Activated CD8-positive, alpha-beta memory T cell treated with anti-CD3 and anti-CD28 coated beads for 48 hours (primary cell): Measurements from ENCODE around the gene FBXO11.
"Not testable (repeated sequence)": the region's sequence is repeated elsewhere in the genome, so short reads cannot be mapped to it uniquely, and the experiment has no call there.

Experiments used
- DNase-seq, 3 experiments: peaks; one replicate each; pipeline ENCODE4 v3.0.0-alpha.2; 2020; ENCODE audit warnings: low read depth in 2 of 3, low spot score in 2 of 3

Gene FBXO11

DNA sequence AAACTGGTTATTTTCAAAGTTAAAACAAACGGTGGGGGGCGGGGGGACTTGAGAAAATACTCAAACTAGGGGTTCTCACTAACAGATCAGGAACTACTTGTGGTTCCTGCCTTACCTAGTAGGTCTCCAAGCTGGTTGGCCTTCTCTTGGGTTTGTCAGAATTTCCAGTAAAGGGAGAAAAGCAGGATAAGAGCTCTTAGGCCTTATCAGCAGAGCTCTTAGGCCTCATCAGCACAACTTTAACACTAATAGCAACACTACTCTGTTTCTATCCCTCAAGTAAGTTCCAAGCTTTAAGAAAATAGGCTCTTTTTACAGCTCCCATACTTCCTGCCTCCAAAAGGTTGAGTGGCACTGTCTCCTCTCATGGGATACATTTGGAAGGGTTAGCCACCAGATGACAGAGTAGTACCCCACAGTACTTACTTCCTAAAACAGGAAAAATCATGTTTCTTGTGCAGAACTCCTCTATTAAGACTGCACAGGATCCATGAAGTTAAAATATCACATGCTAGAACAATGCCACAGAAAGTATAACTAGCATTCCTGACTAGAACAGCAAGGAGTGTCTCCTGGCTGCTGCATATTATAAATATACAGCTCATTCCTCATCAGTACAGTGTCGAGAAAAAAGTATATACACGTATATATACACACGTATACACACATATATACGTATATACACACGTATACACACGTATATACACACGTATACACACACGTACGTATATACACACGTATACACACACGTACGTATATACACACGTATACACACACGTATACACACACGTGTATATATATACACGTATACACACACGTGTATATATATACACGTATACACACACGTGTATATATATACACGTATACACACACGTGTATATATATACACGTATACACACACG is 6.1 kb downstream of the FBXO11 start:
- no peak for DNase-seq

DNA sequence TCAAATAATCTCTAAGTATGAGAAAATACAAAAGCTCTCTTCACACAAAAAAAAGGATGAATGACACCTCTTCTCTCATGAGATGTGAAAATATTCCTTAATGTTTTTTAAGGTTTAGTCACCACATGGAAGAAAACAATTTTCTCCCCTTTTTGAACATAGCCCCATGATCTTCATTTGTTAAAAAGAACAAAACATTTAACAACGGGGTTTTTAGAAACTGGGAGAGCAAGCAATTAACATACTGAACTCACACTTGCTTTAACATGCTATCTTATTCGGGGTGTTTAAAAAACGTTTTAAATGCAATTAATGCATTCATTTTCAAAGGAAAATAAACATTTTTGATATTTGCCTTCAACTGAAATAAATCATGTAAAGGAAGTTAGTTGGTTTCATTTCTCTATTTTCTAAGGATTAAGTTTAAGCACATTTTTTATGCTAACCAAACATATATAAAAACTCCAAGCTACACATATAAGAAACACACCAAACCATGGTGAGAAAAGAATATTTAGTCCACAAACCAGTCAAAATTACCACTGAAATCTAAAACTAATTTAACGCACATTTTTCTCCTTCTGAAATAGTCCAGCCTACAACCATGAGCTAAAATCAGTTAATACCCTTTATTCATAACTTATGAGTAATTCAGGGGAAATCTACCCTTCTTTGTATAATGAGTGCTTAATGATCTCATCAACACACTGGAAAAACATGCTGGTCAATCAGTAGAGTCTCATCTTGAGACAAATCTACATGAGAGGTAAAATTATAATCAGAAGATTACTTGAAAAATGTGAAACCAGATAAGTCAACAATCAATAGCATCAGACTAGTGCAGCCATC is 8.2 kb downstream of the FBXO11 start:
- DNase-seq, result no peak

DNA sequence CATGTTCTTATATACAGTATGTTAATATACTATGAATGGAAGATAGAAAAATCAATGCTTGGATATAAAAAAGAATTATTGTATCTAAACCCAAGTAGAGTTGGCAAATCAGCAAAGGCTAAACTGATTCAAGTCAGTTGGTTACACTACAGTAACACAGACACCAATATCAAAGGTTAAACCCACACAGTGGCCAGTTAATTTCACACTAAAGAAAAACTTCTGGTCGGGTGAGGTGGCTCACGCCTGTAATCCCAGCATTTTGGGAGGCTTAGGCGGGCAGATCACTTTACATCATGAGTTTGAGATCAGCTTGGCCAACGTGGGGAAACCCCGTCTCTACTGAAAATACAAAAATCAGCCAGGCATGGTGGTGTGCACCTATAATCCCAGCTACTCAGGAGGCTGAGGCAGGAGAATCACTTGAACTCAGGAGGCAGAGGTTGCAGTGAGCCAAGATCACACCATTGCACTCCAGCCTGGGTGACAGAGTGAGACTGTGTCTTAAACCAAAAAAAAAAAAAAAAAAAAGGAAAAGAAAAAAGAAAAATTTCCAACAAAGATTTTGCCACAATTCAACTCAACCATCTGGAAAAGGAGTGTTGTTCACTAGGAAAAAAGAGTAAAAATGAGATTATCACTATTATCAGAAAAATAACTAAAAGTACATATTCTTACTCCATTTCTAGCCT is 9.0 kb downstream of the FBXO11 start:
- not testable (repeated sequence) for DNase-seq

DNA sequence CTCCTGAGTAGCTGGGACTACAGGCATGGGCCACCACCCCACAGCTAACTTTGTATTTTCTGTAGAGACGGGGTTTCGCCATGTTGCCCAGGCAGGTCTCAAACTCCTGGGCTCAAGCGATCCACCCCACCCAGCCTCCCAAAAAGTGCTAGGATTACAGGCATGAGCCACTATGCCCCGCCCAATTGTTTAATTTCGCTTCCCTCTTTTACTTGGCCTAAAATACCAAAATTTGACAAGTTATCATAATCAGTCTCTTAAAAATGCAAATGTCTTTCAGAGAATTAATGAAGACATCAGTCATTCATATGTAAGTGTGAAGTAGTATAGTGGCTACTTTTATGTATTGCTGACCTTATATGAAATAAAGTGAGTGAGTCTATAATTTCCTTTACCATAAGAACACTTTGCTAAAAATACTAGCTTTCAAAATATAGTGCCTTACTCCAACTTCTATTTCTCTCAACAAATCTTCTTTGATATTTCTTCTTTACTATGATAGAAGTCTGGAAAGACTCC is 9.8 kb downstream of the FBXO11 start:
- DNase-seq, result no peak

DNA sequence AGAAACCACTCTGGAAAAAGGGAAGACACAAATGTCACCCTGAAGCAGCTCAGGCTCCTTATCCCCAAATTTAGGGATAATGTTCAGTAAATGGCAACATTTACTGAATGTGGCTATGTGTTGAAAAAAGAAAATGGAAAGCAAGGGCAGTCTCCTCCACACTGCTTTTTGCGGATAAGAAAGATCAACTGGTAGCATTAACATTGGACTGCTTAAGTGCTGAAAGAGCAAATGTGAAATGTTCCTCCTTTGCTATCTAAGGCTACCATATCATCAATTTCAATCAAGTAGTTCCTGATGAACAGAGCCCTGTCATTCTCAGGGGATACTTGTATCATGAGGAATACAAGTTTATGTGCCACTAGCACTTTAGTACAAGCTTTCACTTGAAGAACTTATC is 12.5 kb downstream of the FBXO11 start:
- DNase-seq, result no peak

DNA sequence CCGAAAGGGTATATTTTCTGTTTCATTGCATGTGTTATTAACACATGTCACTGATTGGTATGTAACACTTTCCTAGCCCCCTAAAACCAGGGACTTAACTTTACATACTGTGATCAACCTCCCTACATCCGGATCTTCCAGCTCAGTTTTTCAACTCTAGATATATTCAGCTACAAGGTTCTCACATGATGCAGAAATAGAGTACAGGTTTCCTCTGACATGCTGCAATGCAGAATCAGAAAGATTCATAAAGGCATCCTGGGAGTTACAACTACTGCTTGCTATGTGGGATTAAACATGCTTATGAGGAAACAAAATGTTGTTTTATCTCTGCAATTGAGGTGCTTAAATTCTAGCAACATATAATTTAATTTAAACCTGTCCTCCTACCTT is 14.0 kb downstream of the FBXO11 start:
- no peak for DNase-seq

DNA sequence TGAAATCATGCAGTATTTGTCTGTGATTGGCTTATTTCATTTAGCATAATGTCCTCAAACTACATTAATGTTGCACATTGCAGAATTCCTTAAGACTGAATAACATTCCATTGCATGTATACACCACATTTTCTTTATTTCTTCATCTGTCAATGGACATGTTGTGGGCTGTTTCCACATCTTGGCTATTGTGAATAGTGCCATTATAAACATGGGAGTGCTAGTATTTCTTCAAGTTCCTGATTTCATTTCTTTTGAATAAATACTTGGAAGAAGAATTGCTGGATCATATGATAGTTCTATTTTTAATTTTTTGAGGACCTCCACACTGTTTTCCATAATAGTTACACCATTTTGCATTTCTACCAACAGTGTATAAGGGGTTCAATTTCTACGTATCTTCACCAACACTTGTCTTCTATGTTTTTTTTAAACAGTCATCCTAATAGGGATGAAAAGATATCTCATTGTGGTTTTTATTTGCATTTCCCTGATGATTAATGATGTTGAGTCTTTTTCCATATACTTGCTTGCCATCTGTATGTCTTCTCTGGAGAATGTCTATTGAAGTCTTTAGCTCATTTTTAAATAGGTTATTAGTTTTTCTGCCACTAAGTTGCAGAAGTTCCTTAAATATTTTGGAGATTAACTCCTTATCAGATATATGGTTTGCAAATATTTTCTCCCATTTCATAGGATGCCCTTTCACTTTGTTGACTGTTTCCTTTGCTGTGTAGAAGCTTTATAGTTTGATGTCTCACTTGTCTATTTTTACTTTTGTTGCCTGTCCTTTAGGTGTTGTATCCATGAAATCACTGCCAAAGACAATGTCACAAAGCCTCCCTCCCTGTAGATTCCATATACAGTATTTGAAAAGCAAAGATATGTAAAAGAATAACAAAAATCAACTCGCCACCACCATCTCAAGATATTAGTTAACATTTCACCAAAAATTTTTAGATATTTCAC is 14.6 kb downstream of the FBXO11 start:
- DNase-seq, result no peak

DNA sequence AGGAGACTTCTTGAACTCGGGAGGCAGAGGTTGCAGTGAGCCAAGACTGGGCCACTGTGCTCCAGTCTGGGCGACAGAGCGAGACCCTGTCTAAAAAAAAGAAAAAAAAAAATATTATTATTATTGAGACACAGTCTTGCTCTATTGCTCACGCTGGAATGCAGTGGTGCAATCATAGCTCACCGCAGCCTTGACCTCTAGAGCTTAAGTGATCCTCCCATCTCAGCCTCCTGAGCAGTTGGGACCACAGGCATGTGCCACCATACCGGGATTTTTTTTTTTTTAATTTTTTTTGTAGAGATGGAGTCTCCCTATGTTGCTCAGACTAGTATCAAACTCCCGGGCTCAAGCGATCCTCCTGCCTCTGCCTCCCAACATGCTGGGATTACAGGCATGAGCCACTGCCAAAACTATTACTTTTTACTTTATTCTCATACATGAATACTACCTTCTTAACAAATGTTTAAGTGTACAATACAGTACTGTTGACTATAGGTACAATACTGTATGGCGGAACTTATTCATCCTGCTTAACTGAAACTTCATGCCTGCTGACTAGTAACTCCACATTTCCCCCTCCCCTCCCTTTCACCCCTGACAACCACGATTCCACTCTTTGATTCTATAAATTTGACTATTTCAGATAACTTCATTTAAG is 15.5 kb downstream of the FBXO11 start:
- no peak for DNase-seq

DNA sequence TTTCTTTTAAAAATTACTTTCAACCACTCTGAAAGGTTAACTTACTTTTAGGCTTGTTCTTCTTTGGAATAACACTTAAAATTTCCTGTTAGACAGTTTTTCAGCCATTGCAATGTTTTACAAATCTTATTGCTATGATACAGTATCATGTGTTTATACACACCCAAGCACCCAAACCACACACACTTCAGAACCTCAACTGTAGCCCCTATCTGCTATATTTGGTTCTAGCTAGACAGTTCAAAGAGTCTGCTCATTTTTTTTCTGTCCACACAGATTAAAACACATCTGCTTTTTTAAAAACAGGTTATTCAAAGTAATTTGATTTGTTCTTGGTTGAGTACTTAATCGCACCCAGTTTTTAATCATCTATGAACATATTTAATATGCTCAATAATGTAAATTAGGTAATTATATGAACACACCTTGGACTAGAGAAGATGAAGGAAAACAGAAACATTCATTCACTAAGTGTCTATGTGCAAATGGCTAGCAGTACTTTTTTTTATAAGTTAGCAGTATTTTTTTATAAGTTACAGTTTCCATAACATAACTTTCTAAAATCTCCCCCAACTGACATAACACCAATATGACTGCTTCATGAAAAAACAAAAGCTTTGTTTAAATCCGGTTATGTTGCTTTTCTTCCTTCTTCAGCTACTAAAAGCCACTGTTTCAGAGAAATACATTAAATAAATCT is 17.6 kb downstream of the FBXO11 start:
- no peak for DNase-seq

DNA sequence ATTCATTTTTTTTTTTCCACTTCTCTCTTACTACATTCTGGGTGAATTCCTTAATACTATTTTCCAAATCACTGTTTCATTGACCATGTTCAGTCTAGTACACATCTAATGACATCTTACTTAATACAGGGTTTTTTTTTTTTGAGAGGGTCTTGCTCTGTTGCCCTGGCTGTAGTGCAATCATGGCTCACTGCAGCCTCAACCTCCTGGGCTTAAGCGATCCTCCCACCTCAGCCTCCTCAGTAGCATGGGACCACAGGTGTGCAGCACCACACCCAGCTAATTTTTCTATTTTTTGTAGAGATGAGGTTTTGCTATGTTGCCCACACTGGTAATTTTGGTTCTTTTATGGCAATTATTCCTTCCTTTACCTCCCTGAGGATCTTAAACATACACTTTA is 29.4 kb downstream of the FBXO11 start:
- DNase-seq, result no peak

DNA sequence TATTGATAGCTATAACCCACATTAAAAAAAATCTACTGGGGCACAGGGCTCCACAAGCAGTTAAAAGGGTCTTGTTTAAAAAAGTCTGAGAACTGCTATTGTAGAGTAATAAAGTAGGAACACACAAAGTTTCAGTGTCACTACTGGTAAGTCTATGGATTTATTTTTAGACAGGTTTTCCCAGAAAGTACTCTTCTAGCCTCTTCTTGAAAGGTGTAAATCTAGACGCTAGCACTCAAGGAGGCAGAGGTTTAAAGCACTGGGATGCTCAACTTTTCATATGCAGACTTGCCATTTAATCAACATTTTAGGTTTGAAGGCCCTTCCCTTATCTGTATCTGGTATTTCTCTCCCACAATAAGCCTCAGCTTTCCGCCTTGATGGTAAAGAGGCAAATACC is 33.4 kb downstream of the FBXO11 start:
- no peak for DNase-seq

DNA sequence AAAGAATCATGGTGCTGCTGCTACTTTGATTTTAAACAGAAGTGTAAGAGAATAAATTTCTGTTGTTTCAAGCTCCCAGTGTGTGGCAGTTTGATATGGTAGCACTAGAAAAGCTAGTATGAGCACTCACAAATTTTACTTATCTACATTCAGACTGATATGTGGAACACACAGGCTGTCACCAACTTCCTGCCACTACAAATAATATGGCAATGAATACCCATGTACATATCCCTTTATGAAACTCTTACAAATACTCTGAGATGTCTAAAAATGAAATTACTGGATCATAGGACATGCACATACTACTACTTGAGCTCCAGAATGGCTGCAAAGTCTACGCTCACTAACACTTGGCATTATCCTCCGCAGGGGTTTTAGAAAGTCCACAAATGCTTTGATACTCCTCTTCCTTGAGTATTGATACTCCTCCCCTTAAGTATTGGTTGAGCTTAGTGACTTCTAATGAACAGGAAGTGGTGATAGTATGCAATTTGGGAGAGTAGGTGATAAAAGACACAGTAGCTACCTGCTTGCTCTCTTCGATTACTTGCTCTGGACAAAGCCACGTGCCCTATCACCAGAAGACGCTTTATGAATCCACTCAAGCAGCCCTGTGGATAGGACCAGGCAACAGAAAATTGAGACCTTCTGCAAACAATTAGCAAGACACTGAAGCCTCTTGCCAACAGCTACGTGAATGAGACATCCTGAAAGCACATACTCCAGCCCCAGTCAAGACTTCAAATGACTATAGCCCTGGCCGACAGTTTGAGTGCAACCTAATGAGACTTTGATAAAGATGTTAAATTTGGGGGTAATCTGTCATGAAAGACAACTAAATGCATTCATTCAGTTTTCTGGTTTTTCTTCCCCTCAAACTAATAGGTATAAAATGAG is 35.4 kb downstream of the FBXO11 start:
- no peak for DNase-seq

DNA sequence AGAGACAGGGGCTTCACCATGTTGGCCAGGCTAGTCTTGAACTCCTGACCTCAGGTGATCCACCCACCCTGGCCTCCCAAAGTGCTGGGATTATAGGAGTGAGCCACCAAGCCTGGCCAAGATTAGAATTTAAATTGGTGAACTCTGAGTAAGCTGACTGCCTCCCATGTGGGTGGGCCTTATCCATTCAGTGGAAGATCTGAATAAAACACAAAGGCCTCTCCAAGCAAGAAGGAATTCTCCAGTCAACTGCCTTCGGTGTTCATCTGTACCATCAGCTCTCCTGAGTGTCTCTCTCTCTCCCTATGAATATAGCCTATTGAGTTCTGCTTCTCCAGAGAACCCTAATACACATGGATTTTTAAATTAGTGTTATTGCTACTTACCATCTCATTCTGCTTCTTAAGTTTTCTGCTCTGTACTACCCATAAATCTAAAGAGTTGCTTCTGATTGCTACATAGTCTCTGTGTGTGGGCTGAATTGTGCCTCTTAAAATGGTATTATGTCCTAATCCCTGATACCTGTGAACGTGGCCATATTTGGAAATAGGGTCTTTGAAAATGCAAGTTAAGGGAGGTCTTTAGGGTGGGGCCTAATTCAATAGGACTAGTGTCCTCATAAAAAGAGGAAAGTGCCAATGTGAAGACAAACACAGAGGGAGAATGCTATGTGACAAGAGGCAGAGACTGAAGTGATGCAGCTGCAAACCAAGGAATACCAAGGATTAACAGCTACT is 36.3 kb downstream of the FBXO11 start:
- DNase-seq, result no peak

DNA sequence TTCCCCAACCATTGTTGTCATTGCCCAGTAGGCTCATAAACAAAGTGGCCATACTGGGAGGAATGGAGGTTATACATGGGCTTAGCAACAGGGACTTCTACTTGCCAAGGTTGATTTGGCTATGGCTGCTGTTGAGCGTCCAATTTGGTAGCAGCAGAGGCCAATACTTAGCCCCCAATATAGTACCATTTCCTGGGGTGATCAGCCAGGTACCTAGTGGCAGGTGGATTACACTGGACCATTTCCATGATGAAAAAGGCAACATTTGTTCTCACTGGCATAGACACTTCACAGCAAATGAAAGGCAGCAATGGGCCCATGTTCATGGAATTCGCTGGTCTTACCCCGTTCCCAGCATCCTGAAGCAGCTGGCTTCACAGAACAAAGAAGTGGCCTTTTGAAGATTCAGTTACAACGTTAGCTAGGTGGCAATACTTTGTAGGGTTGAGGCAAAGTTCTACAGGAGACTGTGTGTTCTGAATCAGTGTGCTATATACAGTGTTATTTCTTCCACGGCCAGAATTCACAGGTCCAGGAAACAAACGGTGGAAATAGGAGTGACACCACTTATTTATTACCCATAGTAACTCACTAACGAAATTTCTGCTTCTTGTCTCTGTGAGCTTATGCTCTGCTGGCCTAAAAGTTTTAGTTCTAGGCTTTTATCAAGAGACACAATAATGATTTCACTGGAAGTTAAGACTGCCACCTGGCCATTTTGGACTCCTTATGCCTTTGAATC is 37.5 kb downstream of the FBXO11 start:
- no peak for DNase-seq

DNA sequence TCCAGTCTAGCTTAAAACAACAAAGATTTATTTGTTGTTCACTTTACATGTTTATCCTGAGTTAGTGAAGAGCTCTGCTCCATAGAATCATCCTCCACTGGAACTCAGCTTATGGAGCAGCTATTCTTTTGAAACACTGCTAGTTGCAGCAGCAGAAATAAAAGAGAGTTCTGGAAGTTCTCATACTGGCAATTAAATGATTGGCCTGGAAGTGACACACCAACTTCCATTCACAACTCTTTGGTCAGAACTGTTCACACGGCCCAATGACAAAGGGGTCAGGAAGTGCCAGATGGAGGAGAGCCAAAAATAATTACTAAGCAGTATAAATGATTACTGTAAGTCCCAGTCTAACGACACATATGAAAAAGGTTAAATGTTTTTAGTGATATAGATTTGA is 39.1 kb downstream of the FBXO11 start:
- DNase-seq, result no peak

DNA sequence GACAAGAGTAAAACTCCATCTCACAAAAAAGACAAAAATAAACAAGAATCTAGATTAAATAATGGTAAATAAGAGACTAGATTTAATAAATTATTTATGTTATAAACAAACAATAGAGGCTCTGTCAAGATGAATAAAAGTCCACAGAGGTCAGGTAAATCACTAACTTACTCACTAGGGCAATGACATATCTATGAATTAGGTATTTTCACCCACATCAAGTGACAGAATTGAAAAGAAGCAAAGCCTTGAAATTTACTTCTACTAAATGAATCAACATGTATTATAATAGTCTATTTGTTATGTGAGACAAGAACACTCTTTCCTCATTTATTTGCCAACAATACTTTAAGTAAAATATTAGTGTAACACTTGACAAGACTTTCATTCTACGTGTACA is 41.7 kb downstream of the FBXO11 start:
- no peak for DNase-seq

DNA sequence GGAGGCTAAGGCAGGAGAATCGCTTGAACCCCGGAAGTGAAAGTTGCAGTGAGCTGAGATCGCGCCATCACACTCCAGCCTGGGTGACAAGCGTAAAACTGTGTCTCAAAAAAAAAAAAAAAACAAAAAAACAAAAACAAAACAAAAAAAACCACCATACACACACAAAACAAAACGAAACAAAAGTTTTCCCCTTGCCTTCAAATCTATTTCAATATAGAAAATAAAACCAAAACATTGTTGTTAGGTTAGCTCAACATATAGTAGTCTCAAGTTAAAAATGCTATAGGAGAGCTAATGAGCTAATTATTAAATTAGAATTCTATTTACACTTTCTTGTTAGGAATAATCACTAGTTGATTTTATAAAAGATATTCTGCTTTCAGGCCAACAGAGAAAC is 43.3 kb downstream of the FBXO11 start:
- DNase-seq, result no peak
